ENCODE results near the gene NKTR. TPM values are rescaled to one million over a fixed set of nuclear protein-coding genes. Genes with fewer than 3 reads are reported as not detected.

NKTR gene
- total and polyA plus RNA-seq, 9 of the 15 experiments (the other 6 are each of a cell fraction or from before 2014, with no cell fraction given) = 19.7 to 123 (median 92.6) TPM

DNA sequence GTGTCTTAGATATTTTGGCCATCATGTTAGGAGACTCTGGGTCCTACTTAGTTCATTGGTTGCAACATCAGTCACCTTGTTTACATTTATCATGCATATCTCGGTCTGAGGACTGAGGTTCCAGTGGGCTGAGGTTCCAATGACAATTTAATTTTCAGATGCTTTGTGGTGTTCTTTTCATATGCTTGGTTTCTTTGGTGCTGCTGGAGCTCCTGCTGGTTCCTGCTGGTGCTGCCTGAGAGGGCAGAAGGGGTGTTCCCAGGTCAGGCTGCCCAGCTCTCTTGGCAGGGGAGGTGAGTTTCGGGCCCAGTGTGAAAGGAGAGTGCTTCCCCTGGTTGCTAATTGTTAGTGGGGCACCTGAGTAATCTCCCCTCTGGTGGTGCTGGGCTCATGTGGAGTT lies 78.0 kb downstream of the NKTR start:
- TF ChIP-seq ZNF253 (CRISPR knock-in tag; conservative IDR thresholded peaks at IDR 0.05) (no peak), CREM (IDR thresholded peaks at IDR 0.05; ENCODE audit: low read depth) (no peak), PURB (CRISPR knock-in tag; IDR thresholded peaks at IDR 0.05; ENCODE audit: low read depth) (no peak), ZNF696 (CRISPR knock-in tag; conservative IDR thresholded peaks at IDR 0.05) (no peak), ATF7 (IDR thresholded peaks at IDR 0.05) (no peak)
- no TSS peak for BruUV-seq (replicated peaks)
- ChIA-PET POLR2A (no interaction called here), CTCF (ENCODE audit: low intra/inter-chr PET ratio) (no interaction called here)
- H4K20me1 ChIP-seq (replicated peaks; ENCODE audit: control insufficient read depth, insufficient read depth, low read length) = no peaks in the 10 kb centered on the region
- H3K4me1 ChIP-seq (replicated peaks in 1 of 2; ENCODE audit: control insufficient read depth in 2 of 2, insufficient read depth in 2 of 2, low read length in 2 of 2) = peaks cover 2% of the 10 kb centered on the region in 2 experiments; a peak in 3 of 5 replicates
- WGBS (ENCODE audit: insufficient coverage, low coverage, missing lambda C conversion rate) = 0% methylated on average over 2 of the region's 2 CpGs
- in situ Hi-C loops (cut with MboI) = no loop called here
- H3K27me3 ChIP-seq (ENCODE audit: control insufficient read depth in 2 of 2, insufficient read depth in 2 of 2, low read length in 2 of 2) = peaks cover 11 to 24% of the 10 kb centered on the region in 2 experiments; a peak in 4 of 5 replicates
- H3K4me3 ChIP-seq = no peak overlapping the region
- intact Hi-C loops (cut with micrococcal nuclease) = no loop called here
- H3K9me3 ChIP-seq (replicated peaks; ENCODE audit: control insufficient read depth, insufficient read depth, low read depth, low read length) = no peaks in the 10 kb centered on the region
- H2AFZ ChIP-seq (ENCODE audit: low read depth, low read length) = no peak overlapping the region
- no peak overlapping the region for H3K9ac ChIP-seq (ENCODE audit: insufficient read depth in 1 of 2, low read depth in 2 of 2, low read length in 2 of 2)
- FAIRE-seq = no peak
- H3K4me2 ChIP-seq (ENCODE audit: insufficient read depth, low read length) = no peak overlapping the region
- no peak overlapping the region for H3K27ac ChIP-seq (ENCODE audit: extremely low read depth, low read depth, low read length)
- DNase-seq (ENCODE audit: extremely low read depth in 1 of 4, low spot score in 3 of 4) = no peak
- ATAC-seq = no peak
- no peaks in the 10 kb centered on the region for H3K9me1 ChIP-seq (ENCODE audit: control insufficient read depth, insufficient read depth, low read length)
- no peaks in the 10 kb centered on the region for H3K36me3 ChIP-seq (ENCODE audit: control insufficient read depth, insufficient read depth, low read length)
- H3K79me2 ChIP-seq (ENCODE audit: control insufficient read depth, insufficient read depth, low read length) = no peaks in the 10 kb centered on the region

DNA sequence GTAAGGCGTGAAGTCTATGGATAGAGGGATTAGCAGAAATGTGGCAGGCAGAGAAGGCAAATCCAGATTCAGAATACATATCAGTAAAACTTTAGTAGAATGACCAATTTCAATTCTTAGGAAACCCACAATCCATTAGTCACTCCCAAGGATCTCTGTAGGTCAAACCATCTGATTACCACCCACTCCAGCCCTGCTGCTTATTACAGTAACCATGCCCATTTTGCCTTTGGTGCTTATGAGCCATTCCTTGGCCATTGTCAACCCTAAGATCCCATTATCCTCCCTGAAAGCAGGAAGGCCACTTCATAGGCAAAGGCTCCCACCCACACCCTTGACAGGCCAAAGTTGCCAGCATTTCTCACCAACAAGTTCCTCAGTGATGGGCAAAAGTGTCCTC lies 79.8 kb downstream of the NKTR start:
- Histone ChIP-seq H3K9me1 (ENCODE audit: control insufficient read depth, insufficient read depth, low read length) (no peaks in the 10 kb centered on the region), H3K4me3 (no peak overlapping the region), H3K36me3 (ENCODE audit: control insufficient read depth, insufficient read depth, low read length) (no peaks in the 10 kb centered on the region), H3K79me2 (ENCODE audit: control insufficient read depth, insufficient read depth, low read length) (no peaks in the 10 kb centered on the region), H2AFZ (ENCODE audit: low read depth, low read length) (no peak overlapping the region), H3K4me1 (replicated peaks in 1 of 2; ENCODE audit: control insufficient read depth in 2 of 2, insufficient read depth in 2 of 2, low read length in 2 of 2) (peaks cover 3 to 6% of the 10 kb centered on the region in 2 experiments; a peak in 3 of 5 replicates), H3K27ac (ENCODE audit: extremely low read depth, low read depth, low read length) (no peak overlapping the region), H4K20me1 (replicated peaks; ENCODE audit: control insufficient read depth, insufficient read depth, low read length) (no peaks in the 10 kb centered on the region), H3K27me3 (ENCODE audit: control insufficient read depth in 2 of 2, insufficient read depth in 2 of 2, low read length in 2 of 2) (peaks cover 12 to 31% of the 10 kb centered on the region in 2 experiments; a peak in 4 of 5 replicates), H3K9ac (ENCODE audit: insufficient read depth in 1 of 2, low read depth in 2 of 2, low read length in 2 of 2) (no peak overlapping the region), H3K9me3 (replicated peaks; ENCODE audit: control insufficient read depth, insufficient read depth, low read depth, low read length) (no peaks in the 10 kb centered on the region), H3K4me2 (ENCODE audit: insufficient read depth, low read length) (no peak overlapping the region)
- TF ChIP-seq EGR1 (conservative IDR thresholded peaks at IDR 0.05) (peak; percentile 25; the same call in 1 of the 2 replicates), CBX8 (IDR thresholded peaks at IDR 0.05; ENCODE audit: borderline replicate concordance, extremely low read depth, low read depth, low read length, poor library complexity, severe bottlenecking) (no peak)
- intact Hi-C loops (cut with micrococcal nuclease) (no loop called here), in situ Hi-C loops (cut with MboI) (no loop called here)
- BruUV-seq (replicated peaks) = no TSS peak
- no peak for FAIRE-seq
- ChIA-PET CTCF (ENCODE audit: low intra/inter-chr PET ratio) (no interaction called here), POLR2A (no interaction called here)
- no peak for DNase-seq (ENCODE audit: extremely low read depth in 1 of 4, low spot score in 3 of 4)
- no peak for ATAC-seq
- 4% methylated on average over 1 of the region's 1 CpG for WGBS (ENCODE audit: insufficient coverage, low coverage, missing lambda C conversion rate)

All from K562 (cell line).